ENCODE results near the gene BSN. TPM values are rescaled to one million over a fixed set of nuclear protein-coding genes. Genes with fewer than 3 reads are reported as not detected.

BSN gene
- total RNA-seq, 1 donor from 2014 or later: 5.3 TPM

DNA sequence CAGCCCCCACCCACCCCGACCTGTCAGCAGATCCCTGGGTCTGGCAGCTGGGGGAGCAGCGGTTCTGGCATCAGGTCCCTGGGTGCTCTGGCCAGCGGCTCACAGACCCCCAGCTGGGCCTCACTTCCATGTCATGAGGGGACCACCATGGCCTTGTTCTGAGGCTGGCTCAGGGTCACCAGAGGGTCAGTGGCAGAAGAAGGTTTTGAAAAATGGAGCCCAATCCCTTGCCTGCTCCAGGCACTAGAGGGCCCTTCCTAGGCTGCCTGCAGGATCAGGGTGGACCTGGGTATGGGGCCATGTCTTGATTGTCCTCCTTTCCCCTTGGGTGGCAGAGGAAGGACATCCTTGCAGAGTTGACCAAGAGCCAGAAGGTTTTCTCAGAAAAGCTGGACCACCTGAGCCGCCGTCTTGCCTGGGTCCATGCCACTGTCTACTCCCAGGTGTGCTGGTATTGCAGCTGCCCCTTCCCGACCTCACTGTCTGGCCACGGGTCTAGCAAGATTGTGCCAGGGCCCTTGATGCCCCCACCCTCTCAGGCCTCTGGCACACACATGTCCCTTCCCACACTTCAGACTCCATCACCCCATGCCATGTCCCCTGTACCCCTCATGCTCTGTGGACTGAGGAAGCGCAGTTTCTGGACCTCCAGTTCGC lies 152.3 kb downstream of the BSN start:
- DNase-seq (ENCODE audit: low spot score in 2 of 2): no peak
- no peak for FAIRE-seq

- no peak for FAIRE-seq
Observed at GRCh38 chr3:49707113-49707480, 152.8 kb downstream of the BSN start.

DNA sequence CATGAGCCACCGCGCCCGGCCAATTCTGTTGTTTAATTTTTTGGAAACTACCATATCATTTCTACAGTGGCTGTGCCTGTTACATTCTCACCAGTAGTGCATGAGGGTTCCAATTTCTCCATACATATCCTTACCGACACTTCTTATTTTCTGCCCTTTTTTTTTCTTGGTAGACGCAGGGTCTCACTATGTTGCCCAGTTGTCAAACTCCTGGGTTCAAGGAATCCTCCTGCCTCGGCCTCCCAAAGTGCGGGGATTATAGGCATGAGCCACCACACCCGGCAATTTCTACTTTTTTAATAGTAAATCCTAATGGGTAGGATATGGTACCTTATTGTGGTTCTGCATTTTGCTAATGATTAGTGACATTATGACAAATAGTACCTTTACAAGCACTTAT lies 155.6 kb downstream of the BSN start:
- no peak for DNase-seq (ENCODE audit: low spot score in 2 of 2)
- FAIRE-seq: no peak

More at GRCh38 chr3:49707113-49707480, 152.8 kb downstream of the BSN start:
- no peak for DNase-seq (ENCODE audit: low spot score in 2 of 2)

DNA sequence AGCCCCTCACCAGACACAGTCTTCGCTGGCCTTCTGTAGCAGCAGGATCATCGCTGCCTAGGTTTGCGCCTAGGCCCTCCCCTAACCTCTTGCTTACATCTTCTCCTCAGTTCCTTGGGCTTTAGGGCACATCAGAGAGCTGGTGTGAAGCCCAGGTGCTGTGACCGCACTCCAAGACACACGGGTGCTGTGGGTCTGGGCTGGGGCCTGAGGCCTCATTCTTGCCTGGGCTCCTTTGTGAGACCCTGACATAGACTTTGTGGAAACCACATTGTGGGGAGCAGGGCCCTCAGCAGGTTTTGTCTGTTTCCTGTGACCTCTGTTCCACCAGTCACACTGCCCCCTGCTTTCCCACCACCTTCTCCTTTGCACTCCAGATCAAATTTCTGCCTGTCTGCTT lies 157.2 kb downstream of the BSN start:
- DNase-seq (ENCODE audit: low spot score in 2 of 2) (no peak), FAIRE-seq (no peak)

DNA sequence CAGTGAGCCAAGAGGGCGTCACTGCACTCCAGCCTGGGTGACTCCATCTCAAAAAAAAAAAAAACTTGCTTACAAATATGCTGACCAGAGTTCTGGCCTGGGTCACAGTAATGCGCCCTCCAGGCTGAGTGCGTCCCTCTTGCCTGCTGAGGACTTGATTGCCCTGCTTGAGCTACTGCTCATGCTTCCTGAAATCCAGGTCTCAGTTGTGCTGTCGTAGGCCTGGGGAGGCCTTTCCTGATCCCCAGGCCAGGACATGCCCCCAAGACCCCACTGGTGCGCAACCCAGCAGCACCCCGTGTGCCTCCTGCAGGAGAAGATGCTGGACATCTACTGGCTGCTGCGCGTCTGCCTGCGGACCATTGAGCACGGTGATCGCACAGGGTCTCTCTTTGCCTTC lies 157.9 kb downstream of the BSN start:
- FAIRE-seq (no peak), DNase-seq (ENCODE audit: low spot score in 2 of 2) (no peak)

DNA sequence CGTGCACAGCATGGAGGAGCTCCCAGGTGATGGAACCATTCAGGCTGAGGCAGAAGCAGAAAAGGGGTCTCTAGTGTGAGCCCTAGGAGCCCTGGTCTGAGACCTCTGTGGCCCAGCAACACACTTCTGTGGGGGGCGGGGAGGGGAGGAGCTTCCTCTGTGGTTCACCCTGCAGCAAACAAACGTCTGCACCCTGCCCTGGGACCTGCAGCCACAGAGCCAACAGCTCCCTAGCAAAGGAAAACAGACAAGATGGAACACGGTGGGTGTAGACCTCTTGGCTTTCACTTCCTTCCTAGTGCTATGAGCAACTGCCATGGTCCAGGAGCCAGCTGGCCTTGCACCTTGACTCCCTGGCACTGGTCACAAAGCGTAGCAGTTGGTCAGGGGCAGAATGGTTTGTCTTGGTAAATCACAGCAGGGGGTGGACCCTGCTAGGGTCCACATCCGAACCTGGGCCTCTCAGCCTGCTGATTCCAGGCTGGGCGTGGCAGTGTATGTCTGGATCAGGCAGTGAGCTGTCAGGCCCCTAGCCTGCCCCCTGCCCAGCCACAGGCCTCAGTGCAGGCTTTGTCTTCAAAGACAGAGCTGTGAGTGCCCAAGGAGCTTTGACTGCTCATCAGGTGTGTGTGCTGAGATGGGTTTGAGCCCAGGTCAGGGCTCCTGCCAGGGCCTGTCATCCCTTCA lies 158.5 kb downstream of the BSN start:
- no peak for FAIRE-seq
- DNase-seq (ENCODE audit: low spot score in 2 of 2): no peak

DNA sequence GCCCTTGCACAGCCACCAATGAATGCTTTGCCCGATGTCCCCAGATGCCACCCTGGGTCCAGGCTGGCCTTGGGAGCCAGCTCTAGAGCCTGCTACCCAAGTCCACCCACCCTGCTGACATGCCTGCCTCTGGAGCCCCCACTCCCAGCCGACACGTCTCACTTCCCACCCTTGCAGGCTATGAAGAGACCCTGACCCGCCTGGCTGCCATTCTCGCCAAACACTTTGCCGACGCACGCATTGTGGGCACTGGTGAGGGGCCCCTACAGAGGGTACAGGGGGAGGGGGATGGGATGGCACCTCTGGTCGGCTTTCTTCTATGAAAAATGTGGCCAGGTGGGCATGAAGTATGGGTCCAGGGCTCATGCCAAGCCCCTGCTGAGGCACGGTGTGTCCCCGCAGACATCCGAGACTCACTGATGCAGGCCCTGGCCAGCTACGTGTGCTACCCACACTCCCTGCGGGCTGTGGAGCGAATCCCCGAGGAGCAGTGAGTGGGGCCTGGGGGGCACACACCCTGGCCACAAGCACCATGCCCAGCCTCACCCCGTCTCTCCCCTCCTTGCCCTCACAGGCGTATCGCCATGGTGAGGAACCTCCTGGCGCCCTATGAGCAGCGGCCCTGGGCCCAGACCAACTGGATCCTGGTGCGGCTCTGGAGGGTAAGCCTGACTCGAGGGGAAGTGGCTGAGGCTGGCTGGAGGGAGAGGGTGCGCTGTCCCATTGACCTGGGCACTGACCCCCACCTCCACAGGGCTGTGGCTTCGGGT lies 159.2 kb downstream of the BSN start:
- FAIRE-seq: no peak
- DNase-seq (ENCODE audit: low spot score in 2 of 2): no peak

- no peak for FAIRE-seq
- no peak for DNase-seq (ENCODE audit: low spot score in 2 of 2)
Observed at GRCh38 chr3:49714728-49715550, 160.7 kb downstream of the BSN start.

DNA sequence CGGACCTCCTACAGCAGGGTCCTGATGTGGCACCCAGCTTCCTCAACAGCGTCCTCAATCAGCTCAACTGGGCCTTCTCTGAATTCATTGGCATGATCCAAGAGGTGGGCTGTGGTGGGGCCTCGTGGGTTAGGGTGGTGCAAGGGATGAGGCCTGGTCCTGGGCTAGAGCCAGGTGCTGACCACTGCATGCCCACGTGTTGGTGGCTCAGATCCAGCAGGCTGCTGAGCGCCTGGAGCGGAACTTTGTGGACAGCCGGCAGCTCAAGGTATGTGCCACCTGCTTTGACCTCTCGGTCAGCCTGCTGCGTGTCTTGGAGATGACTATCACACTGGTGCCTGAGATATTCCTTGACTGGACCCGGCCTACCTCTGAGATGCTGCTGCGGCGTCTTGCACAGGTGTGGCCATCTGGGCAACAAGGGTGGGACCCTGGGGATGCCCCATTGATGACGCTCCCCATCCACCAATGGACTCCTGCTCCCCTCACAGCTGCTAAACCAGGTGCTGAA lies 161.4 kb downstream of the BSN start:
- DNase-seq (ENCODE audit: low spot score in 2 of 2) (no peak), FAIRE-seq (no peak)

GRCh38 chr3:49716169-49716568 lies 161.9 kb downstream of the BSN start:
- FAIRE-seq (no peak), DNase-seq (ENCODE audit: low spot score in 2 of 2) (peak in 1 of 2 donors; percentile 2)

GRCh38 chr3:49716691-49717210 lies 162.5 kb downstream of the BSN start:
- FAIRE-seq: no peak
- peak in 1 of 2 donors; percentile 3 for DNase-seq (ENCODE audit: low spot score in 2 of 2)

GRCh38 chr3:49717211-49717958 lies 163.1 kb downstream of the BSN start:
- DNase-seq (ENCODE audit: low spot score in 2 of 2) (peak in 1 of 2 donors; percentile 10), FAIRE-seq (no peak)

GRCh38 chr3:49717959-49718857 lies 163.9 kb downstream of the BSN start:
- DNase-seq (ENCODE audit: low spot score in 2 of 2) (peak in 1 of 2 donors; percentile 12), FAIRE-seq (no peak)

DNA sequence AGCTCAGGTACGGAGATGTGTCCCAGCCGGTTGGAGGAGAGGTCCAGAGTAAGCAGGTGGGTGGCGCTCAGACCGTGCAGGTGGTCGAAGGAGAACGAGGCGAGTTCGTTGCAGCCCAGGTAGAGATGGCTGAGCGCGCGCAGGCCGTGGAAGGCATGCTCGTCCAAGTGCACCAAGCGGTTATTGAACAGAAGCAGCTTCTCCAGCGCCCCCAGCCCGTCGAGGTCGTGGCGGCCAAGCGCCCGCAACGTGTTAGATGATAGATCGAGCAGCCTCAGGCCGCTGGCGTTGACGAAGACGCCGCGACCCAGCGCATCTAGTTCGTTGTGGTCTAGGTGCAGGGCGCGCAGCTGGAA lies 164.6 kb downstream of the BSN start:
- FAIRE-seq (no peak), DNase-seq (ENCODE audit: low spot score in 2 of 2) (no peak)

GRCh38 chr3:49719214-49719884 lies 165.1 kb downstream of the BSN start, which contains the start of gene AMIGO3:
TSS of gene AMIGO3 (minus strand) at chr3:49719684. CDS start at chr3:49719465, 219 bp downstream.
- peak; percentile 97 to 99 for DNase-seq (ENCODE audit: low spot score in 2 of 2)

More at GRCh38 chr3:49719214-49719884, 165.1 kb downstream of the BSN start, which contains the start of gene AMIGO3:
- peak; percentile 26 for FAIRE-seq

All from frontal cortex (tissue), 4 donors.